GM12878 (cell line): ENCODE data around the gene THYN1. TPM values are rescaled to one million over a fixed set of nuclear protein-coding genes. Genes with fewer than 3 reads are reported as not detected.

Source experiments
- ATF2 ChIP-seq: IDR thresholded peaks from 2 replicates; pipeline ENCODE4 v1.6.1; 2012; ENCODE audit warnings: low read length, inconsistent platforms
- DPF2 ChIP-seq: fragments of 450-650 bp; IDR thresholded peaks from 2 replicates; pipeline ENCODE4 v1.6.1; 2017; ENCODE audit warnings: mild to moderate bottlenecking
- EED ChIP-seq: sonication (generic); IDR thresholded peaks from 2 replicates; pipeline ENCODE4 v1.6.1; 2016; ENCODE audit warnings: antibody characterized with exemption, low read depth
- EP300 ChIP-seq, 2 experiments: fragments of 150-350 bp in 1 of 2; IDR thresholded peaks; 2 replicates each; pipeline ENCODE4 v1.6.1; 2011 to 2012; ENCODE audit warnings: low read depth in 2 of 2, low read length in 2 of 2, borderline replicate concordance in 1 of 2, improper control_type of control experiment in 1 of 2, inconsistent platforms in 1 of 2; ENCODE audit not compliant: control insufficient read depth in 1 of 2
- FOXM1 ChIP-seq: IDR thresholded peaks from 2 replicates; pipeline ENCODE4 v1.6.1; 2012; ENCODE audit warnings: low read depth, mild to moderate bottlenecking, inconsistent platforms, low read length, moderate library complexity
- HDAC6 ChIP-seq: fragments of 200-600 bp; sonication (generic); IDR thresholded peaks from one replicate; pipeline ENCODE4 v1.8.0; 2017; ENCODE audit warnings: antibody characterized with exemption; ENCODE audit not compliant: unreplicated experiment
- HSF1 ChIP-seq: fragments of 150-350 bp; IDR thresholded peaks from 2 replicates; pipeline ENCODE4 v1.6.1; 2014; ENCODE audit warnings: mild to moderate bottlenecking, low read depth, low read length
- IKZF1 ChIP-seq: fragments of 450-650 bp; conservative IDR thresholded peaks from 2 replicates; pipeline ENCODE4 v1.6.1; 2017; ENCODE audit warnings: antibody characterized with exemption, mild to moderate bottlenecking
- IRF5 ChIP-seq: fragments of 450-650 bp; IDR thresholded peaks from 2 replicates; pipeline ENCODE4 v1.6.1; 2017; ENCODE audit warnings: borderline replicate concordance
- JUNB ChIP-seq: IDR thresholded peaks from 2 replicates; pipeline ENCODE4 v1.6.1; 2016; ENCODE audit warnings: antibody characterized with exemption, mild to moderate bottlenecking
- KAT2A ChIP-seq: conservative IDR thresholded peaks from 2 replicates; pipeline ENCODE4 v1.6.1; 2011; ENCODE audit warnings: low read depth, low read length; ENCODE audit not compliant: control insufficient read depth
- MAX ChIP-seq: IDR thresholded peaks from 2 replicates; pipeline ENCODE4 v1.6.1; 2012; ENCODE audit warnings: low read depth, low read length, improper control_type of control experiment
- NR2C2 ChIP-seq: IDR thresholded peaks from 2 replicates; pipeline ENCODE4 v1.6.1; 2011; ENCODE audit warnings: borderline replicate concordance, low read depth; ENCODE audit not compliant: control insufficient read depth, insufficient read length
- PAX5 ChIP-seq: IDR thresholded peaks from 2 replicates; pipeline ENCODE4 v1.6.1; 2011; ENCODE audit warnings: low read depth, low read length, borderline replicate concordance
- PAX8 ChIP-seq: fragments of 450-650 bp; IDR thresholded peaks from 2 replicates; pipeline ENCODE4 v1.6.1; 2017; ENCODE audit warnings: mild to moderate bottlenecking, moderate library complexity
- SMC3 ChIP-seq: IDR thresholded peaks from 2 replicates; pipeline ENCODE4 v1.6.1; 2011; ENCODE audit warnings: low read length, improper control_type of control experiment, borderline replicate concordance
- SPI1 ChIP-seq: IDR thresholded peaks from 2 replicates; pipeline ENCODE4 v1.6.1; 2011; ENCODE audit warnings: low read depth, mild to moderate bottlenecking, low read length, moderate library complexity, borderline replicate concordance; ENCODE audit not compliant: insufficient read depth
- STAT1 ChIP-seq: fragments of 450-650 bp; conservative IDR thresholded peaks from 2 replicates; pipeline ENCODE4 v1.6.1; 2014; ENCODE audit warnings: antibody characterized with exemption, mild to moderate bottlenecking
- SUPT20H ChIP-seq: IDR thresholded peaks from 2 replicates; pipeline ENCODE4 v1.6.1; 2011; ENCODE audit warnings: low read depth, mild to moderate bottlenecking, low read length, moderate library complexity, borderline replicate concordance; ENCODE audit not compliant: control insufficient read depth
- ZBTB11 ChIP-seq: fragments of 450-650 bp; formaldehyde crosslinking; IDR thresholded peaks from 2 replicates; pipeline ENCODE4 v1.5.0; 2022; ENCODE audit warnings: mild to moderate bottlenecking, missing genetic modification characterization
- ZNF24 ChIP-seq: fragments of 450-650 bp; IDR thresholded peaks from 2 replicates; pipeline ENCODE4 v1.6.1; 2017; ENCODE audit warnings: antibody characterized with exemption, mild to moderate bottlenecking
- ZNF274 ChIP-seq: IDR thresholded peaks from one replicate; pipeline ENCODE4 v1.8.0; 2011; ENCODE audit not compliant: insufficient read length, insufficient read depth
- polyA plus RNA-seq, 11 experiments: library from polyadenylated mRNA; depleted of rRNA in 4 of 11; unstranded in 6 of 11; stranded (reverse) in 5 of 11; fragments of >200 nt; fragmentation: Nextera tagmentation in 4 of 11; fragmentation: Illumina TruSeq in 1 of 11; extraction: Ambion mirVana in 4 of 11; extraction: Trizol in 1 of 11; gene quantifications; 1 replicate in 1 of 11; 2 replicates in 10 of 11; pipeline versions ENCODE4 v1.2.1 to v1.2.3, GENCODE V29; 2011 to 2016; ENCODE audit warnings: inconsistent platforms in 2 of 11, missing spikeins in 2 of 11, low read depth in 1 of 11
- total RNA-seq, 4 experiments: library from RNA; depleted of rRNA in 3 of 4; stranded (reverse); fragments of >200 nt in 3 of 4; fragmentation: Illumina TruSeq in 1 of 4; extraction: Trizol in 1 of 4; gene quantifications; 2 replicates each; pipeline versions ENCODE4 v1.2.1 to v1.2.3, GENCODE V29; 2013 to 2021

Gene THYN1
- total and polyA plus RNA-seq, 10 of the 15 experiments (the other 5 are each of a cell fraction or from before 2014, with no cell fraction given), result 45.7 to 221 (median 96.3) TPM

- TF ChIP-seq PAX5, result no peak
- no peak for TF ChIP-seq PAX8
- TF ChIP-seq FOXM1, result no peak
- no peak for TF ChIP-seq SUPT20H
- TF ChIP-seq HDAC6, result no peak
- TF ChIP-seq KAT2A, result no peak
- TF ChIP-seq NR2C2, result no peak
- TF ChIP-seq SPI1, result no peak
- peak; percentile 66; the same call in 1 of the 2 replicates for TF ChIP-seq ZNF24
- no peak for TF ChIP-seq JUNB
- no peak for TF ChIP-seq HSF1
- TF ChIP-seq SMC3, result no peak
- no peak for TF ChIP-seq EED
- no peak for TF ChIP-seq IRF5
- TF ChIP-seq ZNF274, result no peak
- TF ChIP-seq MAX, result no peak; the same call in 1 of the 2 replicates
- TF ChIP-seq DPF2, result peak; percentile 87
- no peak for TF ChIP-seq ATF2
- TF ChIP-seq IKZF1, result peak; percentile 56
- TF ChIP-seq ZBTB11 (CRISPR knock-in tag), result no peak
- no peak for TF ChIP-seq STAT1
- TF ChIP-seq EP300 (IDR thresholded peaks at IDR 0.05; ENCODE audit: borderline replicate concordance in 1 of 2, control insufficient read depth in 1 of 2, low read depth in 2 of 2, low read length in 2 of 2), result no peak
Measured at GRCh38 chr11:134224710-134225664, 28.2 kb downstream of the THYN1 start (continued).
